Stimulated activated CD4-positive, alpha-beta T cell treated with anti-CD3 and anti-CD28 coated beads, Interleukin-15, amount 100 ng/mL, for 24 hours (primary cell): ENCODE measurements around the gene NR2C2.
"Not testable (repeated sequence)": the region's sequence is repeated elsewhere in the genome, so short reads cannot be mapped to it uniquely, and the experiment has no call there.

ENCODE experiments used
- DNase-seq: peaks from one replicate; pipeline ENCODE4 v3.0.0-alpha.2; 2020

Gene NR2C2

GRCh38 chr3:14947100-14947885 is at the start of gene NR2C2:
TSS of gene NR2C2 (plus strand) at chr3:14947583. CDS start at chr3:15003915, 56,332 bp downstream.
- DNase-seq, result peak; percentile 89

GRCh38 chr3:14898929-14899328 is 48.5 kb upstream of the NR2C2 start:
- no peak for DNase-seq

- no peak for DNase-seq
Measured at GRCh38 chr3:14899993-14900618, 47.3 kb upstream of the NR2C2 start.

GRCh38 chr3:14900881-14901873 is 46.2 kb upstream of the NR2C2 start:
- no peak for DNase-seq

GRCh38 chr3:14902719-14903118 is 44.7 kb upstream of the NR2C2 start:
- no peak for DNase-seq

- DNase-seq, result not testable (repeated sequence)
Measured at GRCh38 chr3:14903501-14903900, 43.9 kb upstream of the NR2C2 start.

- no peak for DNase-seq
Measured at GRCh38 chr3:14905055-14905657, 42.2 kb upstream of the NR2C2 start.

- DNase-seq, result no peak
Measured at GRCh38 chr3:14906355-14906971, 40.9 kb upstream of the NR2C2 start.

GRCh38 chr3:14907043-14907966 is 40.1 kb upstream of the NR2C2 start:
- no peak for DNase-seq

- no peak for DNase-seq
Measured at GRCh38 chr3:14909250-14909649, 38.1 kb upstream of the NR2C2 start.

GRCh38 chr3:14911651-14912050 is 35.7 kb upstream of the NR2C2 start:
- DNase-seq, result no peak

- DNase-seq, result no peak
Measured at GRCh38 chr3:14913071-14913925, 34.1 kb upstream of the NR2C2 start.

- no peak for DNase-seq
Measured at GRCh38 chr3:14913926-14914778, 33.2 kb upstream of the NR2C2 start.

- DNase-seq, result no peak
Measured at GRCh38 chr3:14914779-14915117, 32.6 kb upstream of the NR2C2 start.

- DNase-seq, result no peak
Measured at GRCh38 chr3:14915636-14916222, 31.7 kb upstream of the NR2C2 start.

GRCh38 chr3:14918356-14918860 is 29.0 kb upstream of the NR2C2 start:
- DNase-seq, result no peak

- no peak for DNase-seq
Measured at GRCh38 chr3:14920536-14920935, 26.8 kb upstream of the NR2C2 start.

- DNase-seq, result peak; percentile 85
Measured at GRCh38 chr3:14921034-14921616, 26.3 kb upstream of the NR2C2 start.
